ENCODE measurements around the gene PSD2. TPM values are rescaled to one million over a fixed set of nuclear protein-coding genes. Genes with fewer than 3 reads are reported as not detected.

The PSD2 gene
- total and polyA plus RNA-seq, 10 of the 15 experiments (the other 5 are each of a cell fraction or from before 2014, with no cell fraction given): 0.02 to 0.14 (median 0.03) TPM; not detected in 5

DNA sequence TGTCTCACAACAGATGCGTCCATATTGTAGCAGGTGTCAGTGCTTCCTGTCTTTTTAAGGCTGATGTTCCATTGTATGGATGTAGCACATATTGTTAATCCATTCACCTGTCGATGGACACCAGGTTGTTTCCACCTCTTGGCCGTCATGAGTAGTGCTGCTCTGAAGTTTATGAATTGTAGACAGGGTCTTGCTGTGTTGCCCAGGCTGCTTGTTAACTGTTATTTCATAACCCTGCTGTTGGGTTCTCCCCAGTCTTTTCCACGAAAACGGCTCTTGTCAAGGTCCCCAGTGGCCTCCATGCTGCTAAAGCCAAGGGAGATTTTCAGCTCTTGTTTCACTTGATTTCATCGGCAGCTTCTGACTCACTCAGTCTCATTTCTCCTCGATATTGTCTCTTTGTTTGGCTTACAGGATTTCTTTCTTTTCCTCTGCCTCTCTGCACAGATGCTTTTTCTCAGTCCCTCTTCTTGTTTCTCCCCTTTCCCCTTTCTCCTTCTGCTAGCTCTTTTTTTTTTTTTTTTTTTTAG, 12.1 kb upstream of the PSD2 start (continued):
- TF ChIP-seq, protein P1, sequence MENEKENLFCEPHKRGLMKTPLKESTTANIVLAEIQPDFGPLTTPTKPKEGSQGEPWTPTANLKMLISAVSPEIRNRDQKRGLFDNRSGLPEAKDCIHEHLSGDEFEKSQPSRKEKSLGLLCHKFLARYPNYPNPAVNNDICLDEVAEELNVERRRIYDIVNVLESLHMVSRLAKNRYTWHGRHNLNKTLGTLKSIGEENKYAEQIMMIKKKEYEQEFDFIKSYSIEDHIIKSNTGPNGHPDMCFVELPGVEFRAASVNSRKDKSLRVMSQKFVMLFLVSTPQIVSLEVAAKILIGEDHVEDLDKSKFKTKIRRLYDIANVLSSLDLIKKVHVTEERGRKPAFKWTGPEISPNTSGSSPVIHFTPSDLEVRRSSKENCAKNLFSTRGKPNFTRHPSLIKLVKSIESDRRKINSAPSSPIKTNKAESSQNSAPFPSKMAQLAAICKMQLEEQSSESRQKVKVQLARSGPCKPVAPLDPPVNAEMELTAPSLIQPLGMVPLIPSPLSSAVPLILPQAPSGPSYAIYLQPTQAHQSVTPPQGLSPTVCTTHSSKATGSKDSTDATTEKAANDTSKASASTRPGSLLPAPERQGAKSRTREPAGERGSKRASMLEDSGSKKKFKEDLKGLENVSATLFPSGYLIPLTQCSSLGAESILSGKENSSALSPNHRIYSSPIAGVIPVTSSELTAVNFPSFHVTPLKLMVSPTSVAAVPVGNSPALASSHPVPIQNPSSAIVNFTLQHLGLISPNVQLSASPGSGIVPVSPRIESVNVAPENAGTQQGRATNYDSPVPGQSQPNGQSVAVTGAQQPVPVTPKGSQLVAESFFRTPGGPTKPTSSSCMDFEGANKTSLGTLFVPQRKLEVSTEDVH (IDR thresholded peaks at IDR 0.05; ENCODE audit: low read depth, partially characterized antibody): no peak
- TF ChIP-seq MTA2 (IDR thresholded peaks at IDR 0.05; ENCODE audit: low read depth) (no peak), SIX5 (IDR thresholded peaks at IDR 0.05; ENCODE audit: low read depth, low read length, severe bottlenecking) (no peak), YBX1 (IDR thresholded peaks at IDR 0.05) (no peak), ZNF622 (IDR thresholded peaks at IDR 0.05) (no peak), ZNF217 (IDR thresholded peaks at IDR 0.05) (no peak)
- TF ChIP-seq, protein P2, sequence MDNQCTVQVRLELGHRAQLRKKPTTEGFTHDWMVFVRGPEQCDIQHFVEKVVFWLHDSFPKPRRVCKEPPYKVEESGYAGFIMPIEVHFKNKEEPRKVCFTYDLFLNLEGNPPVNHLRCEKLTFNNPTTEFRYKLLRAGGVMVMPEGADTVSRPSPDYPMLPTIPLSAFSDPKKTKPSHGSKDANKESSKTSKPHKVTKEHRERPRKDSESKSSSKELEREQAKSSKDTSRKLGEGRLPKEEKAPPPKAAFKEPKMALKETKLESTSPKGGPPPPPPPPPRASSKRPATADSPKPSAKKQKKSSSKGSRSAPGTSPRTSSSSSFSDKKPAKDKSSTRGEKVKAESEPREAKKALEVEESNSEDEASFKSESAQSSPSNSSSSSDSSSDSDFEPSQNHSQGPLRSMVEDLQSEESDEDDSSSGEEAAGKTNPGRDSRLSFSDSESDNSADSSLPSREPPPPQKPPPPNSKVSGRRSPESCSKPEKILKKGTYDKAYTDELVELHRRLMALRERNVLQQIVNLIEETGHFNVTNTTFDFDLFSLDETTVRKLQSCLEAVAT (IDR thresholded peaks at IDR 0.05): no peak

DNA sequence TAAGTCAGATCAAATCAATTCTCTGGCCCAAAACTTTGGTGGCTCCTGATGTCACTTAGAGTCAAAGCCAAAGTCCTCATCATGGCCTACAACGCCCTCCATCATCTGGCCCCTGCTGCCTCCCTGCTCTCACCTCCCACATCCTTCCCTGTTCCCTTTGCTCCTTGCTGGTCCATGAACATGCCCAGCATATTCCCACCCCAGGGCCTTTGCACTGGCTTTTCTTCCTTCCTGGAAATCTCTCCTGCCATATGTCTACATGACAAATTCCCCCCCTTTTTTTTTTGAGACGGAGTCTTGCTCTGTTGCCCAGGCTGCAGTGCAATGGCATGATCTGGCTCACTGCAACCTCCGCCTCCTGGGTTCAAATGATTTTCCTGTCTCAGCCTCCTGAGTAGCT, 11.1 kb upstream of the PSD2 start:
- POLR2A ChIA-PET: no interaction called here
- in situ Hi-C loops (cut with MboI) (no loop called here), intact Hi-C loops (cut with micrococcal nuclease; ENCODE audit: unreplicated experiment) (loop anchor here (10.0 kb wide), 2 partner anchors 260 to 290 kb away; partner anchors contain the start of gene NRG2)
- TF ChIP-seq ZBTB11 (CRISPR knock-in tag; IDR thresholded peaks at IDR 0.05) (no peak), IKZF1 (conservative IDR thresholded peaks at IDR 0.05) (no peak), HDGF (IDR thresholded peaks at IDR 0.05) (no peak), NFYB (IDR thresholded peaks at IDR 0.05; ENCODE audit: insufficient read depth, low read depth, low read length) (no peak), ZNF207 (IDR thresholded peaks at IDR 0.05; ENCODE audit: borderline replicate concordance) (no peak), USF2 (IDR thresholded peaks at IDR 0.05; ENCODE audit: borderline replicate concordance, low read depth, low read length) (no peak), ZNF24 (IDR thresholded peaks at IDR 0.05) (no peak)
- BruUV-seq (replicated peaks): no TSS peak
- FAIRE-seq (no peak), ATAC-seq (no peak), DNase-seq (ENCODE audit: low read depth, low spot score) (no peak)
- Histone ChIP-seq H3K4me3 (no peak overlapping the region), H4K20me1 (ENCODE audit: control insufficient read depth, insufficient read depth) (no peaks in the 10 kb centered on the region), H3K9ac (ENCODE audit: control insufficient read depth, insufficient read depth, low read length) (no peak overlapping the region), H3K79me2 (ENCODE audit: control insufficient read depth, insufficient read depth, low read length) (no peaks in the 10 kb centered on the region), H2AFZ (ENCODE audit: control insufficient read depth, low read depth, low read length) (no peak overlapping the region), H3K4me1 (ENCODE audit: control insufficient read depth, insufficient read depth, low read length) (no peaks in the 10 kb centered on the region), H3K4me2 (ENCODE audit: control insufficient read depth, insufficient read depth) (no peak overlapping the region), H3K36me3 (ENCODE audit: control insufficient read depth in 2 of 2, insufficient read depth in 2 of 2, low read length in 1 of 2) (no peaks in the 10 kb centered on the region), H3K9me3 (replicated peaks; ENCODE audit: control insufficient read depth, insufficient read depth, low read length) (no peaks in the 10 kb centered on the region), H3K27me3 (replicated peaks in 1 of 2; ENCODE audit: control insufficient read depth in 2 of 2, insufficient read depth in 2 of 2, low read length in 1 of 2) (peaks cover 0 to 1% of the 10 kb centered on the region in 2 experiments; a peak in 3 of 4 replicates), H3K27ac (ENCODE audit: control insufficient read depth, insufficient read depth) (no peak overlapping the region)
- RAD21 ChIA-PET (ENCODE audit: unreplicated experiment): interaction anchor here (6.3 kb wide), 1 partner anchor 184 kb away, joined by 131 read pairs; no protein-coding TSS in a partner anchor
- CTCF ChIA-PET: interaction anchor here (0.9 to 10.4 kb wide), 3 partner anchors 60 to 185 kb away, joined by 5 to 146 read pairs (median 11); no protein-coding TSS in a partner anchor
- SMC1A ChIA-PET (ENCODE audit: uncharacterized antibody, unreplicated experiment): interaction anchor here (1.3 to 6.8 kb wide), 2 partner anchors 54 to 186 kb away, joined by 3 to 113 read pairs; no protein-coding TSS in a partner anchor
- WGBS (ENCODE audit: insufficient coverage, insufficient replicate concordance, low lambda C conversion rate, missing lambda C conversion rate): 40% methylated on average over 3 of the region's 3 CpGs

All from GM12878 (cell line).